ENCODE measurements around the gene MAST4. TPM values are rescaled to one million over a fixed set of nuclear protein-coding genes. Genes with fewer than 3 reads are reported as not detected.

MAST4 gene
- polyA plus RNA-seq, 1 experiment = 11.6 TPM

DNA sequence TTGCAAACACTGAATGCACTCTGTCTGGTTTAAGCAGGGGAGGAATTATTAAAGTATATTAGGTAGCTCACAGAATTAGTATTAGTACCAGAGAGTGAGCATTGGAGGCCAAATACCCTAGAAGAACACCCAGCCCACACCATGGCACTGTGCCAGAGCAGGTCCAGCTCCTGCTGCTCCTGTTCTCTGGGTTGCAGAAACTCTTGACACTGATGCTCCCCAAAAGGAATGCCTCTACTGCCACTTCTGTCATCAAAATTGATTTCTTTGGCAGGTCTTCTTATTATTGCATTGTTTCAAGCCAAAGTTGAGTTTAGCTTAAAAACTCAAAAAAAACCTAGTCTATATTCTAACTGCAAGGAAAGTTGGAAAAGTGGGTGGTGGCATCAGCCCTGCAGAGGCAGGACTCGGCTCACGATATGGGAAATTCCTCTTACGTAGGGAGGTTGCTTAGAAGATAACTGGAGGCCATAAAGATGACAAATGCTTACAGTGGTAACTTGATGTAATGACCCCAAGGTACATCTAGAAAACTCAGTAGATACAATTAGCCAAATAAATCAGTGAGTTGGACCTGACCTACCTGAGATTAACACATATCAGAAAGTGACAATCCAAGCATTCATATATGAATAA lies 477.0 kb downstream of the MAST4 start:
- no peaks in the 10 kb centered on the region for H3K27me3 ChIP-seq (ENCODE audit: control insufficient read depth, insufficient read depth, low read length)
- no peak overlapping the region for H3K27ac ChIP-seq (ENCODE audit: low read depth, low read length)
- DNase-seq (ENCODE audit: low read depth, low spot score) = no peak
- no peak overlapping the region for H3K4me3 ChIP-seq (ENCODE audit: low read depth, low read length)
- no peaks in the 10 kb centered on the region for H3K9me3 ChIP-seq (ENCODE audit: control insufficient read depth, insufficient read depth, low read length)
- POLR2A ChIA-PET = no interaction called here
- CTCF ChIA-PET = no interaction called here
- no peak for TF ChIP-seq CTCF (IDR thresholded peaks at IDR 0.05; ENCODE audit: low read depth, low read length)

DNA sequence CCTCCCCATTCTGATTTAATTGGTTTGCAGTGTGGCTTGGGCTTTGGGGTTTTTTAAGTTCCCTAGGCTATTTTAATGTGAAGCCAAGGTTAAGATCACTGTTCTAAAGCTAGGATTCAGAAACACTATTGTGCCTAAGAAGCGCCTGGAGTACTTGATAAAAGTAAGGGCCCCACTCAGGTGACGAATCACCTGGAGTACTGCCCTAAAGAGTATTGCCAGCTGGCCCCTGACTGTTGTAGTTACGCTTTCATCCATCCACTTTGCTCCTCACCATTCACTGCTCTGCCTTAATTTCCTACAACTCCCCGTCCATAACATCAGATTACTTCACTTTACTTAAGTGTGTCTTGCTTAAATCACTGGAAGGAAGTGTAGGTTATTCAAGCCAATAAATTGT lies 481.1 kb downstream of the MAST4 start:
- CTCF ChIA-PET = no interaction called here
- POLR2A ChIA-PET = no interaction called here
- no peaks in the 10 kb centered on the region for H3K9me3 ChIP-seq (ENCODE audit: control insufficient read depth, insufficient read depth, low read length)
- H3K27ac ChIP-seq (ENCODE audit: low read depth, low read length) = no peak overlapping the region
- no peak for TF ChIP-seq CTCF (IDR thresholded peaks at IDR 0.05; ENCODE audit: low read depth, low read length)
- no peak overlapping the region for H3K4me3 ChIP-seq (ENCODE audit: low read depth, low read length)
- no peak for DNase-seq (ENCODE audit: low read depth, low spot score)
- H3K27me3 ChIP-seq (ENCODE audit: control insufficient read depth, insufficient read depth, low read length) = no peaks in the 10 kb centered on the region

- no peaks in the 10 kb centered on the region for H3K27me3 ChIP-seq (ENCODE audit: control insufficient read depth, insufficient read depth, low read length)
- POLR2A ChIA-PET = no interaction called here
- no peak overlapping the region for H3K27ac ChIP-seq (ENCODE audit: low read depth, low read length)
- DNase-seq (ENCODE audit: low read depth, low spot score) = no peak
- CTCF ChIA-PET = no interaction called here
- H3K4me3 ChIP-seq (ENCODE audit: low read depth, low read length) = no peak overlapping the region
- no peaks in the 10 kb centered on the region for H3K9me3 ChIP-seq (ENCODE audit: control insufficient read depth, insufficient read depth, low read length)
- no peak for TF ChIP-seq CTCF (IDR thresholded peaks at IDR 0.05; ENCODE audit: low read depth, low read length)
These were observed 485.1 kb downstream of the MAST4 start for GRCh38 chr5:67081261-67081660.

GRCh38 chr5:67082941-67083340 lies 486.7 kb downstream of the MAST4 start:
- Histone ChIP-seq H3K4me3 (ENCODE audit: low read depth, low read length) (no peak overlapping the region), H3K9me3 (ENCODE audit: control insufficient read depth, insufficient read depth, low read length) (no peaks in the 10 kb centered on the region), H3K27me3 (ENCODE audit: control insufficient read depth, insufficient read depth, low read length) (no peaks in the 10 kb centered on the region), H3K27ac (ENCODE audit: low read depth, low read length) (no peak overlapping the region)
- TF ChIP-seq CTCF (IDR thresholded peaks at IDR 0.05; ENCODE audit: low read depth, low read length) = no peak
- ChIA-PET CTCF (no interaction called here), POLR2A (no interaction called here)
- no peak for DNase-seq (ENCODE audit: low read depth, low spot score)

DNA sequence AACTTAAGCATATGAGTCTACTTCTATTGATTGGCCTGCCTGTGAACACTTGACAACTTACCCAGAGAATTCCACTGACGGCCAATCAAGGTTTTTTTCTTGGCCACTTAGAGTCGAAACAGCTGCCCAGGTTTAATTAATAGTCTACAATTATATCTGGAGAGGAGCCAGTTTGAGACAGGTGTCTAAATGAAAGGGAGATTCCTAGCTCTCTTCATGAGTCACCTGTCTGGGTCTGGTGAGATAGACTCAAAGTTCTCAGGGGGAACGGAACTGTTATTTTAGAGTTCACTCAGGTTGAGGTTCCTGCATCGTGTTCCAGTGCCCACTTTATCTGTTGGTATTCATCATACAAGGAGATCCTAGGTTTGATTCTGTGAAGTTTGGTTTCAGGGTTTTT lies 489.4 kb downstream of the MAST4 start:
- TF ChIP-seq CTCF (IDR thresholded peaks at IDR 0.05; ENCODE audit: low read depth, low read length) = no peak
- no peak overlapping the region for H3K4me3 ChIP-seq (ENCODE audit: low read depth, low read length)
- CTCF ChIA-PET = no interaction called here
- DNase-seq (ENCODE audit: low read depth, low spot score) = no peak
- H3K27me3 ChIP-seq (ENCODE audit: control insufficient read depth, insufficient read depth, low read length) = no peaks in the 10 kb centered on the region
- H3K9me3 ChIP-seq (ENCODE audit: control insufficient read depth, insufficient read depth, low read length) = no peaks in the 10 kb centered on the region
- H3K27ac ChIP-seq (ENCODE audit: low read depth, low read length) = no peak overlapping the region
- POLR2A ChIA-PET = no interaction called here
